OCI-LY3 (cell line): ENCODE data around the gene FHOD3.

Experiments
- H2AFZ ChIP-seq: fragments of 200-600, 300-600 bp; shearing (Covaris generic); 2 replicates; pipeline ENCODE4 v1.6.0; 2014; ENCODE audit warnings: antibody characterized with exemption, low read depth, low read length
- H3K27ac ChIP-seq: fragments of 200-600, 300-600 bp; sonication (generic); 2 replicates; pipeline ENCODE4 v1.5.1; 2014; ENCODE audit warnings: mild to moderate bottlenecking, low read length, moderate library complexity, mixed read lengths
- H3K27me3 ChIP-seq: fragments of 200-600, 300-600 bp; sonication (generic); 2 replicates; pipeline ENCODE4 v1.6.1; 2014; ENCODE audit warnings: low read depth, low read length, mixed read lengths
- H3K36me3 ChIP-seq: fragments of 200-600, 300-600 bp; sonication (generic); replicated peaks from 2 replicates; pipeline ENCODE3; 2014; ENCODE audit warnings: low read depth, low read length, mixed read lengths
- H3K4me1 ChIP-seq: fragments of 300-600, 200-600 bp; sonication (generic); 2 replicates; pipeline ENCODE4 v1.6.1; 2014; ENCODE audit warnings: low read length, mixed read lengths
- H3K4me2 ChIP-seq: fragments of 200-600, 300-600 bp; sonication (generic); 2 replicates; pipeline ENCODE4 v1.6.1; 2014; ENCODE audit warnings: low read length, mixed read lengths
- H3K4me3 ChIP-seq: fragments of 300-600, 200-600 bp; sonication (generic); 2 replicates; pipeline ENCODE4 v1.5.1; 2014; ENCODE audit warnings: antibody characterized with exemption, mild to moderate bottlenecking, low read length, moderate library complexity
- H3K79me2 ChIP-seq: fragments of 300-600, 200-600 bp; shearing (Covaris generic); 2 replicates; pipeline ENCODE4 v1.6.1; 2014; ENCODE audit warnings: mild to moderate bottlenecking, low read length, mixed read lengths
- H3K9ac ChIP-seq: fragments of 300-600, 200-600 bp; shearing (Covaris generic); 2 replicates; pipeline ENCODE4 v1.6.0; 2014; ENCODE audit warnings: mild to moderate bottlenecking, low read length, moderate library complexity
- H3K9me3 ChIP-seq: fragments of 200-600, 300-600 bp; shearing (Covaris generic); 2 replicates; pipeline ENCODE4 v1.6.1; 2014; ENCODE audit warnings: low read length, mixed read lengths; ENCODE audit not compliant: insufficient read depth
- H4K20me1 ChIP-seq: fragments of 200-600, 300-600 bp; sonication (generic); 2 replicates; pipeline ENCODE4 v1.6.1; 2016; ENCODE audit warnings: low read length, mixed read lengths; ENCODE audit not compliant: insufficient read depth
- EZH2phosphoT487 ChIP-seq: fragments of 200-600 bp; shearing (Covaris generic); IDR thresholded peaks from 2 replicates; pipeline ENCODE4 v1.6.1; 2018; ENCODE audit warnings: antibody characterized with exemption, mixed run types, low read depth
- TF ChIP-seq, protein P1 (sequence below): fragments of 200-600, 300-600 bp; sonication (generic); IDR thresholded peaks from 2 replicates; pipeline ENCODE4 v1.5.1; 2014; ENCODE audit warnings: antibody characterized with exemption, low read length, low read depth

The FHOD3 gene

DNA sequence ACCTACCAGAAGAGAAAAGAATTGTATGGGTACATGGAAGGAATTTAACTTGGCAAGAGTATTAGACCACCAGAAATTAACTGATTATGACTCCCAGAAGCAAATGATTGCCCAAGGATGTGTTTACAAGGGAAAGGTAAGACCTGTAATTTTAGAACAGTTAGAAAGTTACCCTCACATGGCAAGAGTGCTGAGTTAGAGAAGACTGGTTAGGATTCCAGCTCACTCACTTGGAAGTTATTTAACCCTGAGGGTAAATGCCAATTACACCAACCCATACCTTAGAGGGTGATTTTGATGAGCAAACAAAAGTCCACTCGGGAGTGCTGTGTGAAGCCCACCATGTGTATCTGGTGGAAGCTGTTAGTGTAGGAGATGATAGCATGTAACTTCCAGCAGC, 361.1 kb downstream of the FHOD3 start:
- H3K27ac ChIP-seq: no peak overlapping the region
- no peak overlapping the region for H2AFZ ChIP-seq
- peaks cover 18% of the 10 kb centered on the region for H3K27me3 ChIP-seq
- no peaks in the 10 kb centered on the region for H3K36me3 ChIP-seq
- no peak overlapping the region for H3K4me3 ChIP-seq
- no peak overlapping the region for H3K4me2 ChIP-seq
- H4K20me1 ChIP-seq: no peaks in the 10 kb centered on the region
- no peaks in the 10 kb centered on the region for H3K79me2 ChIP-seq
- H3K9ac ChIP-seq: no peak overlapping the region
- TF ChIP-seq, protein P1, sequence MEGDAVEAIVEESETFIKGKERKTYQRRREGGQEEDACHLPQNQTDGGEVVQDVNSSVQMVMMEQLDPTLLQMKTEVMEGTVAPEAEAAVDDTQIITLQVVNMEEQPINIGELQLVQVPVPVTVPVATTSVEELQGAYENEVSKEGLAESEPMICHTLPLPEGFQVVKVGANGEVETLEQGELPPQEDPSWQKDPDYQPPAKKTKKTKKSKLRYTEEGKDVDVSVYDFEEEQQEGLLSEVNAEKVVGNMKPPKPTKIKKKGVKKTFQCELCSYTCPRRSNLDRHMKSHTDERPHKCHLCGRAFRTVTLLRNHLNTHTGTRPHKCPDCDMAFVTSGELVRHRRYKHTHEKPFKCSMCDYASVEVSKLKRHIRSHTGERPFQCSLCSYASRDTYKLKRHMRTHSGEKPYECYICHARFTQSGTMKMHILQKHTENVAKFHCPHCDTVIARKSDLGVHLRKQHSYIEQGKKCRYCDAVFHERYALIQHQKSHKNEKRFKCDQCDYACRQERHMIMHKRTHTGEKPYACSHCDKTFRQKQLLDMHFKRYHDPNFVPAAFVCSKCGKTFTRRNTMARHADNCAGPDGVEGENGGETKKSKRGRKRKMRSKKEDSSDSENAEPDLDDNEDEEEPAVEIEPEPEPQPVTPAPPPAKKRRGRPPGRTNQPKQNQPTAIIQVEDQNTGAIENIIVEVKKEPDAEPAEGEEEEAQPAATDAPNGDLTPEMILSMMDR: no peak
- no peak for TF ChIP-seq EZH2phosphoT487
- no peaks in the 10 kb centered on the region for H3K9me3 ChIP-seq
- H3K4me1 ChIP-seq: no peaks in the 10 kb centered on the region

DNA sequence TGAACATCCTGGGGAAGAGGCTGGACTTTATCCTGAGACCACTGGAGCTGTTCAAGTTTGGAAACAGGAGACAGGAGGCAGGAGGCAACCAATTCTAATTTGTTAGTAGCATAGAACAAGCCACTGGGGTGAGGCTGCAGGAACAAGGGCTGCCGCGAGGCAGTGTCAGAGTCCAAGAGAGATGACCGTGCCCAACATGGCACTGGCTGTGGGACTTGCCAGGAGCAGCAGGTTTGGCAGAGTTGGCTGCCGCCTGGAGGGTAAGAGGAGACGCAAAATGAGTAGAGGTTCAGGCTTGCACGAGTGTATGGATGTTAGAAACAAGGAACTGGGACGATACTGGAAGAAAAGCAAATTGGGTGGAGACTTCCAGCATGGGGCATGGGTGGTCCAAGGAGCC, 362.8 kb downstream of the FHOD3 start:
- no peak for TF ChIP-seq EZH2phosphoT487
- TF ChIP-seq, protein P1: no peak
- H3K9me3 ChIP-seq: no peaks in the 10 kb centered on the region
- H3K9ac ChIP-seq: no peak overlapping the region
- H3K36me3 ChIP-seq: no peaks in the 10 kb centered on the region
- H3K27me3 ChIP-seq: peaks cover 15% of the 10 kb centered on the region
- H4K20me1 ChIP-seq: no peaks in the 10 kb centered on the region
- no peaks in the 10 kb centered on the region for H3K4me1 ChIP-seq
- no peak overlapping the region for H3K27ac ChIP-seq
- H3K4me3 ChIP-seq: no peak overlapping the region
- no peaks in the 10 kb centered on the region for H3K79me2 ChIP-seq
- H2AFZ ChIP-seq: no peak overlapping the region
- H3K4me2 ChIP-seq: no peak overlapping the region

DNA sequence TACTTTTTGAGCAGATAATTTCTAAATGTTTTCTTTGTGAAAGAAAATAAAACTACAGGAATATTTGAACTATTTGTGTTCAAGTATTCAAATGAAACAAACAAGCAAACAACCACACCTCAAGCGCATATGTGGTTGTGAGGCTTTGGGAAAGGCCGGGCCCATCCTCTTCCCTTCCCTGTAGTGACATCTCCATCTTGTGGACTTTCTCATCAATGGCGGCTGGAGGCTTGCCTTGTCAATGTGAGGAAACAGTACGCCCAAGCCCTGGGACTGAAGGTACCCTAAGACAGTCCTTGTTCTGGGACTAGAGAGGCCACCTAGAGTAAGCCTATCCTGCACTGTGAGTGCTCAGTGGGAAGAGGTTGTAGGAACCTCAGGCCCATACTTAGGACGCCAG, 364.5 kb downstream of the FHOD3 start:
- H3K4me3 ChIP-seq: no peak overlapping the region
- H2AFZ ChIP-seq: no peak overlapping the region
- no peak for TF ChIP-seq EZH2phosphoT487
- TF ChIP-seq, protein P1: peak; percentile 29; the same call in 1 of the 2 replicates
- H4K20me1 ChIP-seq: no peaks in the 10 kb centered on the region
- no peaks in the 10 kb centered on the region for H3K36me3 ChIP-seq
- H3K9ac ChIP-seq: no peak overlapping the region
- no peaks in the 10 kb centered on the region for H3K9me3 ChIP-seq
- H3K4me1 ChIP-seq: no peaks in the 10 kb centered on the region
- no peak overlapping the region for H3K27ac ChIP-seq
- H3K27me3 ChIP-seq: peaks cover 5% of the 10 kb centered on the region; the same call in 1 of the 2 replicates
- no peak overlapping the region for H3K4me2 ChIP-seq
- H3K79me2 ChIP-seq: no peaks in the 10 kb centered on the region

- Histone ChIP-seq H2AFZ (no peak overlapping the region), H3K4me3 (no peak overlapping the region), H4K20me1 (no peaks in the 10 kb centered on the region), H3K9me3 (no peaks in the 10 kb centered on the region), H3K4me1 (no peaks in the 10 kb centered on the region), H3K27ac (no peak overlapping the region), H3K36me3 (no peaks in the 10 kb centered on the region), H3K27me3 (peaks cover 9% of the 10 kb centered on the region; the same call in 1 of the 2 replicates), H3K79me2 (no peaks in the 10 kb centered on the region), H3K9ac (no peak overlapping the region), H3K4me2 (no peak overlapping the region)
- TF ChIP-seq, protein P1: no peak
- TF ChIP-seq EZH2phosphoT487: no peak
Observed at GRCh38 chr18:36663312-36663711, 365.8 kb downstream of the FHOD3 start.
